Measurements from ENCODE around the gene SSTR4.

DNA sequence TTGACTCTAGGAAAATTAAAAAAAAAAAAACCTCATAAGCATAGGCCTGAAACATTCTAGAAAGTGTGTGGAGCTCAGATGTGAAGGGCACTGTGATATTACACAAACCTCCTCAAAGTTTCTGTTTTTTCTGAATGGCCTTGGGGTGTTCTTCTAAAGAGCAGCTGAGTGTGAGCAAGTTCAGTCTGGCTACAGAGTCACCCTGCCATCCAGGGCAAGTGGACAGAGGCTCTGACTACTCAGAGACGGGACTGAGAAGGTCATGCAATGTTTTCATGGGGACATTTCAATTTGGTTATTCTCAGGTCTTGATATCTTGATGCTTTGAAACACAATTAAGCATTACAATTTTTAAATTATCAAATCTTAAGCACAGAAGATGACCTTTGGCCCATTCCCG is 36.6 kb upstream of the SSTR4 start:
- TF ChIP-seq CTCF (conservative IDR thresholded peaks at IDR 0.05; ENCODE audit: low read length) (no peak), EZH2phosphoT487 (IDR thresholded peaks at IDR 0.05; ENCODE audit: borderline replicate concordance) (no peak)
